Stromal cell of bone marrow (primary cell): Measurements from ENCODE around the gene PBX1.

Experiments
- DNase-seq: peaks from one replicate; pipeline ENCODE4 v3.0.0-alpha.2; 2012; ENCODE audit warnings: low read depth

The PBX1 gene

DNA sequence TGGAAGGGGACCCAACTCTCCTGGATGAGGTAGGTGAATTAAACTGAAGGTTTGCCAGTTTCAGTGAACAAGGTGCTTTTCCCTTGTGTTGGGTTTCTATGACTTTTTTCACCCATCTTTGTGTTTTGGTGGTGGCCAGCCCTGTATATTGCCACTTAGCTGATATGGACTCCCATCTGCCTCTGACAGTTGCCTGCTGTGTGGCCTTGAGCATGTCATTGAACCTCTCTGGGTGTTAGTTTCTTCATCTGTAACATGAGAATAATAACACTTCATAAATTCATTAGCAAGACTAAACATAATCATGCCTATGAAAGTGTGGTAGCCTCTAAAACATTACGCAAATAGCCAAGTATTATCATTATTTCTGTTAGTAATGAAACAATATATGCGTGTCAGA, 141.7 kb downstream of the PBX1 start:
- no peak for DNase-seq

DNA sequence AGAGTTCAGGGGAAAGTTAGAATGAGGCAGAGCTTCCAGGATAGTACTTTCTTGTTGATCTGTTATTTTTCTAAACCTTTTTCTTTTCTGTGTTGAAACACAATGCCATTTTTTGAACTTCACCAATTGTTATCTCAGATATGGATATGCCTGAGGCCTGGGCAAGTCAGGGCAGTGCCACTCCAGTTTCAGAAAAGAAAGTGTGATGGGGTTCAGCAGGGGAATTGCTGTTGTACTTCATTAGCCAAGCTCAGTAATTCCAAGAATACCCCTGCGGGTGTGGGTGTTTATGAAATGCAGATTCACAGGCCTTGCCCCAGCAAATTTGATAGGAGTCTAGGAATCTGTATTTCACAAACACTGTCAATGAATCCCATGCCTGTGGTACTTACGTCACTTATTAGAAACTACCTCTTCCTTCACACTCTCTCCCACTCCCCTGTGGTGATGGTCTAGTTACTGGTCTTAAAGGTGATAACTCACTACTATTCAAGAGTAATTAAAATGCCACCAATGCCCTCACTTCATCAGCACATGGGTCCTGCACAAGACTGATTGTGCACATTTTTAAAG, 142.3 kb downstream of the PBX1 start:
- no peak for DNase-seq

DNA sequence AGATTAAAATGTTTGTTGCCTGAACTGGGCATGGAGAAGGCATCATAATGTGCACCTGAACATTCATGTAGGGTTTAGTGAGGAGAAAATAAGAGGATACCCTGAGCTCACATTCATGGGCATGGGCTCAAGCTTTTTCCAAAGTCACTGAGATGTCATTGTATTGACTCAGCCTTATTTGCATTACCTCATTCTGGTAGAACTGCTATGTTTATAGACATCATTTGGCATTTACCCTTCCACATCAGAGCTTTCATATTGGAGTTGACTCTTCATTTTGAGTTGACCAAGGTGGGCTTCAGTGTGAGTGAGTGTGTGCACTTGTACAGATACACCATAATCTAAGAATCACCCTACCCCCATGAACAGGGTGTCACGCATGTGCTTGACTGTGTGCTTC, 143.2 kb downstream of the PBX1 start:
- DNase-seq: no peak

DNA sequence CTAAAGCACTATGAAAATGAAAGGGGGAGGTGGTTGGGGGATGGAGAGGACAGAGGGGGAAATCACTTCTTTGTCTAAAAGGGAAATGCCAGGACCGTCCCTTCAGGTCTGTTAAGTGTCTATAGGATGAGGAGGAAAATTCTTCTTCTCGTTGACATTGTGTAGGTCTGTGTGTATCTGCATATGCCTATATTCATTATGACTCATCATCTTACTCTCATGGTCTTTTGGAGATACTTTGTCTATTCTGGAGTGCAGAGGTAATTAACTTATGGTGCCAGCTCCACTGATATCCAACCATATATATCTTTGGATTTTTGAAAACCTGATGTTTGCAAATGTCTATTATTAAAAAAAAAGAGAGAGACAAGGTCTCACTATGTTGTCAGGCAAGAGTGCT, 143.7 kb downstream of the PBX1 start:
- no peak for DNase-seq

- no peak for DNase-seq
These were observed 144.5 kb downstream of the PBX1 start for GRCh38 chr1:164703463-164703862.

GRCh38 chr1:164703960-164704411, 145.0 kb downstream of the PBX1 start:
- DNase-seq: no peak

- no peak for DNase-seq
These were observed 146.0 kb downstream of the PBX1 start for GRCh38 chr1:164704954-164705353.

DNA sequence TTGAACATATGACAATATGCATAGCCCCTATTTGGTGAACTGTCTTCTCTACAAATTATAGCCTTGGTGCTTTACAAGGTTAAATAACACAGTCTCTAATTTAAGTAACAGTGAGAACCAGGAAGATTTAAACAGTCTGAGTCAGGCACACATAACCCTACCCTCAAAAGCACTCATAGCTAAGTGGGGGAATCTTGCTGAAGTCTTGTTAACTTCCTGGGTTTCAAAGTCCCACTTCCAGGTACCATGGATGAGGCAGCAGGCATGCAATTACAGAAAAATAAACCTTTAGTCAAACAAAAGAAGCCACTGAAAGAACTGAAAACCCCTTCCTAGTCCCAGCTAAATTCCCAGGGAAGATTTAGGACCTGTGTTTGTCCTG, 147.6 kb downstream of the PBX1 start:
- DNase-seq: no peak

- peak; percentile 39 for DNase-seq
These were observed 148.9 kb downstream of the PBX1 start for GRCh38 chr1:164707868-164708331.

DNA sequence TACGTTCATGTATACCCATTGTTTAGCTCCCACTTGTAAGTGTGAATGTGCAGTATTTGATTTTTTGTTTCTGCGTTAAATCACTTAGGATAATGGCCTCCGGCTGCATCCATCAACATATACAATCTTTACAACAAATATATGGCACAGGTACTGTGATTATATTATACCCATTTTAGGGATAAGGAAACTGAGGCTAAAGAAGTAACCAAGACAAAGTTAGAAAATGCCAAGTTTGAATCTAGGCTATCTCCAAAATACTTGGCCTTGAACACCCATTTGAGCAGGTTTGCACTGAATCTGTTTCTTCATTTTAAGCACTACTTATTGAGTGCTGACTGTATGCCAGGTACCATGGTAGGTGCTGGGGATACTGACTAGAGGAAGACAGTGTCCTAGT, 149.6 kb downstream of the PBX1 start:
- no peak for DNase-seq

DNA sequence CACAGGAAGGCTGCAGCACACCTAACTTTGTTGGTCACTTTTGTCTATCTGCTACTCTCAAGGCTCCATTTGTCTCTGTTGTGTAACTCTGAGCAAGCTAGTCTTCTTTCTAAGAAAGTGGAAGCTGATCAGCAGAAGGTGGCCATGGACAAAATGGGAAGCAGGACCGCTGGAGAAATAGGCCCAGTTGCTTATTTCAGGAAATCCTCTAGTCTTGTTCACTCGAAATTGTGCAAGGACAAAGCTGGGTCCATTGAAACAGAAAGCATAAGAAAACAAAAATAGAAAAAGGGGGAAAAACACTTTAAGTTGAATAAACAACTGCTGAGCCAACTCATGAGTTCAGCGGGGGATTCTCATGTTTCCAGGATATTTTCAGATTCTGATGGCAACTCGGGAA, 150.1 kb downstream of the PBX1 start:
- no peak for DNase-seq

- no peak for DNase-seq
These were observed 150.7 kb downstream of the PBX1 start for GRCh38 chr1:164709541-164710278.

DNA sequence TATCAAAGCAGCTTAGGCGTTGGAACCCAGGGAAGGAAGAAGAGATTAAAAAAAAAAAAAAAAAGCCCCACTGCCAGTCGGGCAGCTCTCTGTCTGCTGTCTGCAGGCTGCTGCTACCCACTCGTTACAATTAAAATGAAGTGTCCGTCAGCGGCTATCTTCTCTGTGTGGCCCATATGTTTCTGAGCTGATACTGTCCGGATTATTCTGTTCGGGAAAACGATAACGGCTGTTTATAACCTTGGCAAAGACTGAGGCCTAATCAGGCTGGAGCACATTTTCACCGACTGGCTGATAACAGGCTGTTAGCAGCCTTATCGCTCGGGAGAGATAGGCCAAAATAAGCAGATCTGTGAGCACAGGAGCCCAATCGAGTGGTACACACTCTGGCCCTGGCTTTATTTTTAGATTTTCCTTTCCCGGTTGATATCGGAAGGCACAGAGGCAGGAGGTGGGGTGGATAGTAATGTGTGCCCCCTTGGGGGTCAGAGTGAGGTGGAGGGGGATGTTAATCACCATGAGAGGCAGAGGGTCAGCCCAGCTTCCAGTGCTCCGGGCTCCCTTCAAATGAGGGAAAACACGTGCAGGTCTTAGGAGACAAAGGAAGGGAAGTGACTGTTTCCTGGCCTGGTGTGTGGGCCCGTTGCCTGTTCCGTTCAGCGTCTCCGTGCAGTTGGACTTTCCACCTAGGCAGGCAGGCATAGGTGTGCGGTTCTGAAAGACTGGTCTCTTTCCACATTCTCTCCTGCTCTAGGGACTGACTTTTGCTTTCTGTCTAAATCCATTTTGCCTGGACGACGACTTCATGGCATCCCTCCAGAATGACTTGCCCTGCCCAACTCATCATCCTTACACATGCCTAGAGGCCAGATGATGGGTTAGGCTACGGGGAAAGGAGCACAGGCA, 153.4 kb downstream of the PBX1 start:
- DNase-seq: no peak

DNA sequence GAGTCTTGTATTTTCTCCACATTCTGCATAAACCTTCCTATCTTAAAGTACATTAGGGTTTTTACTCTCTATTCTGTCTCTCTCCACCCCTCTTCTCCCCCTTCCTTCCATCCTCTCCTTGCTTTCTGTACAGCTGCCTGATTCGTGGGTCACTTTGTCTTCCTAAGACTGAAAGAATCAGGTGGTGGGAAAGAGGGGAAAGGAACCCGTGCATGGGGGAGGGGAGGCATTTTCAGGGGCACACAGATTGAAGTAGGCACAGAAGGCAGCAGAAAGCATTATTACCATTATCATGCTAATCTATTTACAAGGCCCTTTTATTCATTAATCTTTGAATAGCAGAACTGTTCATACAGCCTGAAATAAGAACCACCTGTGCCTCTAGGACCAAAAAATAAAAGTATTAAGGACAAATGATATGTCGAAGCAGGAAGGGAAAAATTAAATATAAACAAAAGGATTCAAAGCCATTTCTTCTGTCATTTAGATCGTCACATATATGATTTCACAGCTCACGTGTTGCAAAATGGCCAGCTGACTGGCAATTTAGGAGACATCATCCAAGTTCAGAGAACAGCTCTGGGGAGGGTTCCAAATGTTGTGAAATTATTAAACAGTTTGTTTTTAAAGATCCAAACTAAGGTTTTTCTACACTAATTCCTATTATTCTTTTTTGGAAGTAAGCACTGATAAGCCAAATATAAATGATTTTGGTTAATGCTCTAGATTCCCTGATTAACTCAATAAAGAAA, 154.6 kb downstream of the PBX1 start:
- no peak for DNase-seq

DNA sequence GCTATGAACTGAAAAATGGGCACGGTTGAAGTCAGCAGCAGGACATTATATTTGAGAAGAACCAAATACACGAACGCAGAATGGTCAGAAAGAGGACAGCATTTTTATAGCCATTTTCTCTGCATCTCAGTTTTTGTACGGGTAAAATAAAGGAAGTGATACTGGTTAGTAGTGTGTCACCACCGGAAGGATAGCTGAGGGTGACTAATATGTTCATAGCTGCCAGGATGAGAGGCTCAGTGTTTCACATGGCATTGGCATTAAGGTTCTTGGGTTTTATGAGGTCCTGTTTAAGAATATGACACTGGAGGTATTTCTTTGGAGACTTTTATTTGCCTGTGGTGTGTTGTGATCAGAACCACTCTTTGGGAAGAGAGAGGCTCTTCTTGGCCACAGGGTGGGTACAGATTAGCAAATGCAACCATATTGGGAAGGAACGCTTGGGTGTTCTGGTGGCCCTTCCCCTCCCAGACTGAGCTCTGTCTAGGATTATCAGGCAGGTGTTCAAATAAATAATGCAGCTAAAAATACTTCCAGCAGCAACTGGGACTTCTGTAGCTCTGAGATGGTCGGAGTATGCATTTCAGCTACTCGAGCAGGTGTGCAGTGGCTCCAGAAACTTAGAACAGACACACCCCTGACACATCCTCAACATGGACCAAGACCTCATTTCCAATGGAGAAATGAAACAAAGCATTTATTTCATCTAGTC, 158.2 kb downstream of the PBX1 start:
- no peak for DNase-seq

DNA sequence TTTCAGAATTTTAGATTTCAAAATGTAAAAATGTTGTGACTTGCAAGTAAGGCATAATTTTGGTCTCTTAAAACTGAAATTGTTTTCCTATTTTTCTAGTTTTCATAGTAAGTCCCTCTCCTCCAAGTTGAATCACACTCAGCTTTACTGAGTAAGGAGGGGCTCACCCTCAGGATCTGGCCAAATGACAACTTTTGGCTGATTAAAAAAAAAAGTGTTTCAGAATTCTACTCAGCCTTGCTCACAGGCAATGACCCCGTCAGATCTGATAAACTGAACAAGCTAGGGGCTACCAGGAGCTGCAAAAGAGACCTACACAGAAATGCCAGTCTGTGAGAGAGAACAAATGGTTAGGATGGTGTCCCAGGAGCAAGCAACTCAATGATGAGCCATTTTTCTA, 159.8 kb downstream of the PBX1 start:
- DNase-seq: no peak

DNA sequence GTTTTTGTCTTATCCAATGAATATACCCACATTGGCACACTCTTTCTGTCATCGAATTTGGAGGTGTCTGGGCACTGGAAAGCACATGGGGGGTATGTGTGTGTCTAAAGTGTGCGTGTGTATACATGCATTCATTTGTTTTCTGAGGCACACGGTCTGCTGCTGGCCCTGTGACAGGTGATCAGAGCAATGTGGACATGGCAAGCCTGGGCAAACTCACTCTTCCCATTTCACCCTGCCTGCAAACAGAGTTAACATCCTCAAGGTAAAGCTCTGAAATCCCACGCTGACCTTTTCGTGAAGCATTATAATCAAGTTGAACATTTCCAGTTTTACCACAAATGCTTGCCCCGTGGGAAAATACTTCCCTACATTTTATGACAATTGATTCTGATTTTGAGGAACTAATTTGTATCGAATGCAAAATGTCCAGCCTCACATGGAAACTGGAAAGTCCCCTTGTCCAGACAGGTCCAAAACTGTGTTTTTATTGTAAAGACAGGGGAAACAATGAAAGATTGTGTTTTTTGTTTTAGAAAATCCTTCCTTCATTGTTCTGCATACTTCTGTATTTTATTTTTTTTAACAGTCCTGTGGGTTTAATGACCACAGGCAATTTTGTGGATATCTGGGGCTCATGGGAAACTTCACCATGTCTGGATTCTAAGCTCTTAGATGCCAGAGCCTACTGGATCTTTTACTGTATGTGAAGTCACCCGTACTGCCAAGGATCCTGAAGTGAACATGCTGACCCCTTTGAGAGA, 160.9 kb downstream of the PBX1 start:
- DNase-seq: no peak

GRCh38 chr1:164720440-164721227, 161.7 kb downstream of the PBX1 start:
- no peak for DNase-seq

DNA sequence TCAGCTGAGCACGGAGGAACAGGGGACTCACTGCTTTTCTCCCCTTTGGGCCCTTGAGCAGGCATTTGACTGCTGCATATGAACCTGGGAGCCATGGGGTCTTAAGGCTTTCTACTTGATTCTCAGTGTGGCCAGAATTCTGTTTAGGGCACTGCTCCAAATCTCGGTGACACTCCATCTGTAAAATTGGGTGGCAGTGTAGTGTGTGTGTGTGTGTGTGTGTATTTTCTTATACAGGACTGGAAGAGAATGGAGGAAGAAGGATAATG, 162.2 kb downstream of the PBX1 start:
- no peak for DNase-seq

DNA sequence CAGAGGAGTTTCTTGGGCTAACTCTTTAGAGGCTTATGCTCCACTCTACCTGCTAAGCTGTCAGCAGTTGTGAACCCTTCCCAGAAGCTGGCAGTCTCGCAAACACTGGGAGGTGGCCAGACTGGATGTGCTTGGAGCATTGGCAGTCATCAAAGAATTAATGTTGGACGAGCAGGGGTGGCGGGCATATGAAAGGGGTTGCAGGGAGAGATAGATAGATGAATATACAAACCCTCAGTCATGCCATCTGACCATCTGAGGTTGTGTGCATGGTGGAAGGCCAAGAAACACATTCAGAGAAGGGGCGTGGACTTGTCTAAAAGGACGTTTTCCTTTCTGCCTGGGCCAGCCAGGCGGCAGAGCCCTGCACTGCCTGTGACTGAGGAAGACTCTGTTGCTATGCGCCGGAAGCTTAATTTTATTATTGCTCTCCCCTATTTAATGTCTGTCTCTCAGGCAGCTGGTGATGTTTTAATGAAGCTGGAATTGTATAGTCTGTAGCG, 164.4 kb downstream of the PBX1 start:
- DNase-seq: no peak
